ENCODE results near the gene CES3.

DNA sequence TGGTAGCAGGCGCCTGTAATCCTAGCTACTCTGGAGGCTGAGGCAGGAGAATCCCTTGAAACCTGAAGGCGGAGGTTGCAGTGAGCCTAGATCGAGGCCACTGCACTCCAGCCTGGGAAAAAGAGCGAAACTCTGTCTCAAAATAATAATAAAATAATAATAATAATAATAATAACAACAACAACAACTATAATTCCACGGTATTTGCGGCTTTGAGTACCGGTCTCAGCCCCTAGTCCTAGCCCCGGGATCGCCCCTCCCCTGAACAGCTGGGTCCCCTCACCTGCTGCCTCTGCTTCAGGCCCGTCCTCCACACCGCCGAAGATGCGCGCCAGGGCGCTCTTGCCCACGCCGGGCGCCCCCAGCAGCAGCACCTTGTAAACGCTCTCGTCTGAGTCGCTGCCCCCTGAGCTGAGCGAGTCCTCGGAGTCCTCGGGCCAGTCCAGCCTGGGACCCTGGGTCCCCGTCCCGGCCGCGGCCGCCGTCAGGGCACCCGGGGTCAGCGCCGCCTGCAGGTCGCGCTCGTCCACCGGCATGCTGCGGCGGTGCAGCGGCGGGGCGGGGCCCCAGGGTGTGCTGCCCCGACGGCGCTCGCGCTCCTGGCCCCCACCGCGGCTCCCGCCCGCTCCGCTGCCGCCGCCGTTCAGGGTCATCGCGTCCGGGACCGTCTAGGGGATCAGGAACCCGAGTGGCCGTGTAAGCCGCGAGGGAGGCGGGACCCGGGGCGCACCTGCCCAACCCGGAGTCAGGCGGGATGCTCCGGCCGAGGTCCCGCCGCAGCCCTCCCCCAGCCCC lies 36.3 kb upstream of the CES3 start:
- TF ChIP-seq, protein P1, sequence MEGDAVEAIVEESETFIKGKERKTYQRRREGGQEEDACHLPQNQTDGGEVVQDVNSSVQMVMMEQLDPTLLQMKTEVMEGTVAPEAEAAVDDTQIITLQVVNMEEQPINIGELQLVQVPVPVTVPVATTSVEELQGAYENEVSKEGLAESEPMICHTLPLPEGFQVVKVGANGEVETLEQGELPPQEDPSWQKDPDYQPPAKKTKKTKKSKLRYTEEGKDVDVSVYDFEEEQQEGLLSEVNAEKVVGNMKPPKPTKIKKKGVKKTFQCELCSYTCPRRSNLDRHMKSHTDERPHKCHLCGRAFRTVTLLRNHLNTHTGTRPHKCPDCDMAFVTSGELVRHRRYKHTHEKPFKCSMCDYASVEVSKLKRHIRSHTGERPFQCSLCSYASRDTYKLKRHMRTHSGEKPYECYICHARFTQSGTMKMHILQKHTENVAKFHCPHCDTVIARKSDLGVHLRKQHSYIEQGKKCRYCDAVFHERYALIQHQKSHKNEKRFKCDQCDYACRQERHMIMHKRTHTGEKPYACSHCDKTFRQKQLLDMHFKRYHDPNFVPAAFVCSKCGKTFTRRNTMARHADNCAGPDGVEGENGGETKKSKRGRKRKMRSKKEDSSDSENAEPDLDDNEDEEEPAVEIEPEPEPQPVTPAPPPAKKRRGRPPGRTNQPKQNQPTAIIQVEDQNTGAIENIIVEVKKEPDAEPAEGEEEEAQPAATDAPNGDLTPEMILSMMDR (IDR thresholded peaks at IDR 0.05; ENCODE audit: low read length) = peak; percentile 39
- TF ChIP-seq EZH2 (optimal IDR thresholded peaks at IDR 0.05; ENCODE audit: low read depth, low read length) = no peak
- no peak for TF ChIP-seq EZH2phosphoT487 (IDR thresholded peaks at IDR 0.05; ENCODE audit: low read length)

Data from MM.1S (cell line).